ENCODE measurements around the gene DYNLT1. TPM values are rescaled to one million over a fixed set of nuclear protein-coding genes. Genes with fewer than 3 reads are reported as not detected.

The DYNLT1 gene
- total and polyA plus RNA-seq, 12 donors: 72.4 to 264 (median 126) TPM

- Histone ChIP-seq H3K9me3 (replicated peaks in 1 of 3) (no peaks in the 10 kb centered on the region), H3K27me3 (no peaks in the 10 kb centered on the region), H3K4me3 (no peak overlapping the region), H3K4me1 (replicated peaks in 1 of 2) (no peaks in the 10 kb centered on the region), H3K27ac (no peak overlapping the region), H3K36me3 (replicated peaks in 1 of 2) (peaks cover 0 to 57% of the 10 kb centered on the region in 2 donors)
- intact Hi-C loops (cut with DNase I): no loop called here
- no peak for TF ChIP-seq CTCF (IDR thresholded peaks at IDR 0.05)
- no peak for TF ChIP-seq POLR2A (IDR thresholded peaks at IDR 0.05)
- DNase-seq: no peak
- 95 to 99% (median 97%) methylated on average over 7 to 8 of the region's 8 CpGs for WGBS, 4 donors
Observed at GRCh38 chr6:158586652-158587051, 57.9 kb downstream of the DYNLT1 start.

Small RNA genes lying within 50 kb of the gene (microRNA-seq; reads per million reads assigned to microRNA genes)
- 0 reads per million in 3 donors for gene MIR7161

Small RNA genes lying within 50 kb of the gene (small RNA-seq; reads per million reads assigned to genes)
- 0 reads per million in 2 donors for gene MIR7161

Other genes with a start within 250 kb of the DYNLT1 start
- gene TMEM181, start 84.7 kb downstream of the DYNLT1 start, total RNA-seq: 10 to 100 TPM; 12.9 to 29.1 (median 22.1) TPM
- 10 to 100 TPM in 2 of 3 donors, 1 to 10 TPM in 1; 8.8 to 23.3 (median 14.0) TPM for gene TMEM181, start 84.7 kb downstream of the DYNLT1 start, polyA plus RNA-seq
- 1 to 10 TPM in 8 of 9 donors, under 1 TPM in 1; 0.94 to 3.9 (median 2.2) TPM for gene SYTL3, start 5.3 kb upstream of the DYNLT1 start, total RNA-seq
- gene SYTL3, start 5.3 kb upstream of the DYNLT1 start, polyA plus RNA-seq: 1 to 10 TPM; 1.5 to 2.5 (median 1.7) TPM
- 100 to 1,000 TPM; 190 to 476 (median 386) TPM for gene EZR, start 174.6 kb upstream of the DYNLT1 start, total RNA-seq
- 100 to 1,000 TPM in 2 of 3 donors, 10 to 100 TPM in 1; 80.3 to 355 (median 132) TPM for gene EZR, start 174.6 kb upstream of the DYNLT1 start, polyA plus RNA-seq

Measured in adrenal gland (tissue), 12 donors.